Left ventricle myocardium inferior (tissue), 1 donor: ENCODE data around the gene TRIM9. TPM values are rescaled to one million over a fixed set of nuclear protein-coding genes. Genes with fewer than 3 reads are reported as not detected.

ENCODE experiments used
- DNase-seq: peaks from one replicate; pipeline ENCODE4 v3.0.0-alpha.2; 2020
- H3K27ac ChIP-seq: fragments of 200-600 bp; replicated peaks from 2 replicates; pipeline ENCODE4 v1.8.0; 2021
- H3K27me3 ChIP-seq: fragments of 200-600 bp; 2 replicates; pipeline ENCODE4 v1.8.0; 2021; ENCODE audit warnings: low read depth
- H3K36me3 ChIP-seq: fragments of 200-600 bp; 2 replicates; pipeline ENCODE4 v1.8.0; 2021
- H3K4me1 ChIP-seq: fragments of 200-600 bp; 2 replicates; pipeline ENCODE4 v1.8.0; 2021
- H3K4me3 ChIP-seq: fragments of 200-600 bp; 2 replicates; pipeline ENCODE4 v1.8.0; 2021; ENCODE audit warnings: mild to moderate bottlenecking, moderate library complexity
- H3K9me3 ChIP-seq: fragments of 200-600 bp; replicated peaks from 2 replicates; pipeline ENCODE4 v1.8.0; 2021
- CTCF ChIP-seq: fragments of 200-600 bp; IDR thresholded peaks from 2 replicates; pipeline ENCODE4 v1.8.0; 2021; ENCODE audit warnings: antibody characterized with exemption, mild to moderate bottlenecking, borderline replicate concordance
- intact Hi-C: fragments of 100-400 bp; cut with micrococcal nuclease; formaldehyde crosslinking; loops from one replicate; pipeline ENCODE4 v1.11.0; 2022
- total RNA-seq: library from RNA; stranded (reverse); fragmentation: NEBNext Ultra II Directional; extraction: Animal tissue kit (Norgen Biotek cat#: 25700); gene quantifications from one replicate; pipeline ENCODE4 v1.2.1, GENCODE V29; 2021
- donor health status: DM: no; HTN: yes; CAD: no; lungs with severe emphysema.

The TRIM9 gene
- total RNA-seq, 1 donor from 2014 or later = 0.27 TPM

GRCh38 chr14:50937800-50938199, 157.1 kb downstream of the TRIM9 start:
- no peak for DNase-seq
- Histone ChIP-seq H3K9me3 (no peaks in the 10 kb centered on the region), H3K4me3 (no peak overlapping the region), H3K36me3 (no peaks in the 10 kb centered on the region), H3K4me1 (no peaks in the 10 kb centered on the region), H3K27ac (no peak overlapping the region), H3K27me3 (no peaks in the 10 kb centered on the region)
- no peak for TF ChIP-seq CTCF
- intact Hi-C loops = no loop called here

GRCh38 chr14:50937325-50937724, 157.6 kb downstream of the TRIM9 start:
- H3K9me3 ChIP-seq = no peaks in the 10 kb centered on the region
- no peak for TF ChIP-seq CTCF
- no peaks in the 10 kb centered on the region for H3K4me1 ChIP-seq
- no peaks in the 10 kb centered on the region for H3K36me3 ChIP-seq
- DNase-seq = no peak
- no peaks in the 10 kb centered on the region for H3K27me3 ChIP-seq
- H3K27ac ChIP-seq = no peak overlapping the region
- H3K4me3 ChIP-seq = no peak overlapping the region
- intact Hi-C loops = no loop called here

- H3K27me3 ChIP-seq = no peaks in the 10 kb centered on the region
- H3K9me3 ChIP-seq = no peaks in the 10 kb centered on the region
- no peaks in the 10 kb centered on the region for H3K4me1 ChIP-seq
- DNase-seq = no peak
- intact Hi-C loops = no loop called here
- H3K4me3 ChIP-seq = no peak overlapping the region
- no peak for TF ChIP-seq CTCF
- H3K36me3 ChIP-seq = no peaks in the 10 kb centered on the region
- no peak overlapping the region for H3K27ac ChIP-seq
These were observed 158.0 kb downstream of the TRIM9 start for GRCh38 chr14:50936882-50937281.

- Histone ChIP-seq H3K4me1 (no peaks in the 10 kb centered on the region), H3K9me3 (no peaks in the 10 kb centered on the region), H3K36me3 (no peaks in the 10 kb centered on the region), H3K27ac (no peak overlapping the region), H3K4me3 (no peak overlapping the region), H3K27me3 (no peaks in the 10 kb centered on the region)
- DNase-seq = no peak
- intact Hi-C loops = no loop called here
- TF ChIP-seq CTCF = no peak
These were observed 158.9 kb downstream of the TRIM9 start for GRCh38 chr14:50936016-50936340.

GRCh38 chr14:50935126-50936015, 159.5 kb downstream of the TRIM9 start:
- Histone ChIP-seq H3K36me3 (no peaks in the 10 kb centered on the region), H3K27me3 (no peaks in the 10 kb centered on the region), H3K9me3 (no peaks in the 10 kb centered on the region), H3K4me1 (no peaks in the 10 kb centered on the region), H3K27ac (no peak overlapping the region), H3K4me3 (no peak overlapping the region)
- no peak for TF ChIP-seq CTCF
- DNase-seq = no peak
- intact Hi-C loops = no loop called here
